ENCODE results near the gene NPPC. TPM values are rescaled to one million over a fixed set of nuclear protein-coding genes. Genes with fewer than 3 reads are reported as not detected.

NPPC gene
- total RNA-seq, 1 experiment from 2014 or later, result not detected

DNA sequence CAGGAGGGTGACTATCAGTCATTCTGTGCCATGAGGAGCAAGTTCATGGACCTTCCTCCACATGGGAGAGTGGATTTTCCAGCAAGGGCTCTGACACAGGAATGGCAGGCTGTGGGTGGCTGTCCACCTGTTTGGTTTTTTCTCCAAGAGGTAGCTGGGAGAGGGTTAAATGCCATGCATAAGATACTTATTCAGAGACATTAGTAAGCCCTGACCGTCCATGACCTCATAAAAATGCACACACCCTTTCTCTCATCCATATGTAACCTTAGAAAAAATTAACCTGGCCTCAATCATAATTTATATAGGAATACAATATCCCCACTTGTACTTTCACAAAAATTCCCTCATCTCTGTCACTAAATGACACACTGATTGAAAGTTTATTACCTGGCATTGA is 51.3 kb downstream of the NPPC start:
- Histone ChIP-seq H4K20me1 (ENCODE audit: low read length) (no peaks in the 10 kb centered on the region), H3K9ac (ENCODE audit: low read length) (no peak overlapping the region), H3K36me3 (ENCODE audit: low read depth, low read length) (no peaks in the 10 kb centered on the region), H3F3A (ENCODE audit: low read length, unreplicated experiment) (no peaks in the 10 kb centered on the region), H3K27ac (ENCODE audit: low read length) (no peak overlapping the region), H3K4me2 (ENCODE audit: low read length) (no peak overlapping the region), H2AFZ (ENCODE audit: low read length) (no peak overlapping the region), H3K27me3 (ENCODE audit: low read length) (no peaks in the 10 kb centered on the region), H3K4me1 (ENCODE audit: insufficient read depth, low read length) (no peaks in the 10 kb centered on the region), H3K4me3 (ENCODE audit: low read length) (no peak overlapping the region), H3K9me3 (ENCODE audit: low read length) (no peaks in the 10 kb centered on the region), H3K9me2 (replicated peaks; ENCODE audit: low read length) (no peaks in the 10 kb centered on the region), H3K79me2 (ENCODE audit: low read length) (no peaks in the 10 kb centered on the region)
- intact Hi-C loops (cut with micrococcal nuclease), result no loop called here
- CTCF ChIA-PET, result no interaction called here
- ATAC-seq (no peak), DNase-seq (no peak)
- no TSS peak for BruUV-seq (replicated peaks)
- POLR2A ChIA-PET (ENCODE audit: unreplicated experiment), result no interaction called here
- TF ChIP-seq, protein P1, sequence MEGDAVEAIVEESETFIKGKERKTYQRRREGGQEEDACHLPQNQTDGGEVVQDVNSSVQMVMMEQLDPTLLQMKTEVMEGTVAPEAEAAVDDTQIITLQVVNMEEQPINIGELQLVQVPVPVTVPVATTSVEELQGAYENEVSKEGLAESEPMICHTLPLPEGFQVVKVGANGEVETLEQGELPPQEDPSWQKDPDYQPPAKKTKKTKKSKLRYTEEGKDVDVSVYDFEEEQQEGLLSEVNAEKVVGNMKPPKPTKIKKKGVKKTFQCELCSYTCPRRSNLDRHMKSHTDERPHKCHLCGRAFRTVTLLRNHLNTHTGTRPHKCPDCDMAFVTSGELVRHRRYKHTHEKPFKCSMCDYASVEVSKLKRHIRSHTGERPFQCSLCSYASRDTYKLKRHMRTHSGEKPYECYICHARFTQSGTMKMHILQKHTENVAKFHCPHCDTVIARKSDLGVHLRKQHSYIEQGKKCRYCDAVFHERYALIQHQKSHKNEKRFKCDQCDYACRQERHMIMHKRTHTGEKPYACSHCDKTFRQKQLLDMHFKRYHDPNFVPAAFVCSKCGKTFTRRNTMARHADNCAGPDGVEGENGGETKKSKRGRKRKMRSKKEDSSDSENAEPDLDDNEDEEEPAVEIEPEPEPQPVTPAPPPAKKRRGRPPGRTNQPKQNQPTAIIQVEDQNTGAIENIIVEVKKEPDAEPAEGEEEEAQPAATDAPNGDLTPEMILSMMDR (conservative IDR thresholded peaks at IDR 0.05; ENCODE audit: low read depth, low read length), result no peak
- no peak for TF ChIP-seq EZH2phosphoT487 (IDR thresholded peaks at IDR 0.05; ENCODE audit: borderline replicate concordance, low read length)
- no peak for TF ChIP-seq EZH2 (IDR thresholded peaks at IDR 0.05; ENCODE audit: low read length, unreplicated experiment)

Small RNA genes lying within 50 kb of the gene (microRNA-seq; reads per million reads assigned to microRNA genes)
- gene MIR1471 (ENCODE audit: unreplicated experiment), result not detected

Other genes starting within 250 kb of the NPPC start
- 1,625 and 2,032 TPM in 2 replicates for gene PTMA, start 217.9 kb downstream of the NPPC start, total RNA-seq (2014; rRNA removed)
- gene PDE6D, start 145.1 kb downstream of the NPPC start, total RNA-seq (2014; rRNA removed), result 43.8 and 46.2 TPM in 2 replicates
- 37.6 and 43.5 TPM in 2 replicates for gene COPS7B, start 140.0 kb downstream of the NPPC start, total RNA-seq (2014; rRNA removed)
- gene DIS3L2, start 35.3 kb upstream of the NPPC start, total RNA-seq (2014; rRNA removed), result 22.8 and 24.5 TPM in 2 replicates